Activated T-helper 17 cell treated with anti-CD3 and anti-CD28 coated beads, Interleukin-2, amount 50 U/mL, for 72 hours (primary cell): Measurements from ENCODE around the gene TINAG. TPM values are rescaled to one million over a fixed set of nuclear protein-coding genes. Genes with fewer than 3 reads are reported as not detected.
A peak's percentile ranks its signal among the peaks of the same experiment; 100 is the strongest.
"Not testable (repeated sequence)": the region's sequence is repeated elsewhere in the genome, so short reads cannot be mapped to it uniquely, and the experiment has no call there.

Experiments
- ATAC-seq: fragments of 150-1000 bp; cut with Tn5 transposase; replicated peaks from 2 replicates; pipeline ENCODE4 v1.10.0; 2021; ENCODE audit warnings: mild to moderate bottlenecking, moderate library complexity
- H3K27ac Mint-ChIP-seq: one replicate; pipeline ENCODE4 v1.8.0; 2022; ENCODE audit warnings: mixed read lengths
- H3K27me3 Mint-ChIP-seq: one replicate; pipeline ENCODE4 v1.8.0; 2022; ENCODE audit warnings: mixed read lengths
- H3K36me3 Mint-ChIP-seq: one replicate; pipeline ENCODE4 v1.8.0; 2022; ENCODE audit warnings: low read depth, mild to moderate bottlenecking, mixed read lengths
- H3K4me1 Mint-ChIP-seq: one replicate; pipeline ENCODE4 v1.8.0; 2022; ENCODE audit warnings: mixed read lengths
- H3K4me3 Mint-ChIP-seq: one replicate; pipeline ENCODE4 v1.8.0; 2022; ENCODE audit warnings: mild to moderate bottlenecking, mixed read lengths
- H3K9me3 Mint-ChIP-seq: one replicate; pipeline ENCODE4 v1.8.0; 2022; ENCODE audit warnings: mixed read lengths
- total RNA-seq, 2 donors: library from RNA; stranded (reverse); gene quantifications; one replicate each; pipeline ENCODE4 v1.2.3, GENCODE V29; 2022

TINAG gene
- total RNA-seq, 2 donors from 2014 or later: not detected

- no peak overlapping the region for H3K27ac Mint-ChIP-seq
Measured at GRCh38 chr6:54289426-54289825, 18.8 kb upstream of the TINAG start.

DNA sequence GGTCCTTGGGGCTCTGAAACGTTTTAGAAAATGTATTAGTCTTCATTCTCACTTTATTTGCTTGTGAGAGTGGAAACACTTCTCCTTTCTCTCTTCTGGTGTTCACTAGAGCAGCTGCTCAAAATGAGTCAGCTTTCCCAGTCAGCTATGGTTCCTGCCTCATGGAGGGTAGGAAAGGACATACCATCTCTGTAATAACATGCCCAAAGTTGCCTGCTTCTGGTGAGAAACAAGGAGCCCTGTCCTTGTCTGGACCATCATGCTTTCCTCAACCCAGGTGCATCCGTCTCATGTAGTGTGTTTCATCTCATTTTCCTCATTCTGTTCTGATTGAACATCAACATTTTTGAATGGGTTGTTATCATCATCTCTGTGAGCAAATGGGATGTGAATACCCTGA, 17.1 kb upstream of the TINAG start:
- Mint-ChIP-seq H3K4me3 (no peak overlapping the region), H3K9me3 (no peaks in the 10 kb centered on the region), H3K4me1 (peaks cover 4% of the 10 kb centered on the region), H3K27ac (no peak overlapping the region), H3K36me3 (no peaks in the 10 kb centered on the region), H3K27me3 (no peaks in the 10 kb centered on the region)
- peak; percentile 54 for ATAC-seq

More at GRCh38 chr6:54289426-54289825, 18.8 kb upstream of the TINAG start:
- H3K9me3 Mint-ChIP-seq: no peaks in the 10 kb centered on the region
- peaks cover 4% of the 10 kb centered on the region for H3K4me1 Mint-ChIP-seq
- H3K27me3 Mint-ChIP-seq: no peaks in the 10 kb centered on the region
- no peak for ATAC-seq
- H3K4me3 Mint-ChIP-seq: no peak overlapping the region
- no peaks in the 10 kb centered on the region for H3K36me3 Mint-ChIP-seq

- Mint-ChIP-seq H3K4me3 (no peak overlapping the region), H3K27ac (no peak overlapping the region), H3K9me3 (no peaks in the 10 kb centered on the region), H3K27me3 (no peaks in the 10 kb centered on the region), H3K4me1 (peaks cover 4% of the 10 kb centered on the region), H3K36me3 (no peaks in the 10 kb centered on the region)
- peak; percentile 85 for ATAC-seq
Measured at GRCh38 chr6:54291738-54292137, 16.5 kb upstream of the TINAG start.

DNA sequence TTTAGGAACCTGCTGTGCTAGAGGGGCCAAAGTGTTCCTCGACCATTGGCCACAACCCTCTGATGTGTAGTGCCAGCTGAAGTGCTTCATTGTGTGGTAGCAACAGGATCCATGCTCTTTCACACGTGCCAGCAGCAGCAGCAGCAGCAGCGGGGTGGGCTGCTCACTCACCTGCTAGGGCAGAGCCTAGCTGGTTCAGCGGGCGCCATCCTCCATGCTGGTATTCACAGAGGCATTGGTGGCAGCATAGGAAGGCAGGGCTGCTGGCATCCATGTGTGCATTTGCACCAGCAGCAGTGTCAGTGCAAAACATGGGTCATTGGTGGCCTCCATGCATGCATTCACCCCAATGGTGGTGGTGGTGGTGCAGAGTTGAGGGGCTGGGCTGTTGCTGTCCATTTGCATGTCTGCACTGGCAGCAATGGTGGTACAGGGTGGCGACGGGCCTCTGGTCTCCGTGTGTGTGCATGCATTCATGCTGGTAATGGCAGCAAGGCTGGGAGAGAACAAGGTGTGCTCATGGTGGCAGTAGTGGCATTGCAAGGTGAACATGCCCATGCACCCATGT, 13.2 kb upstream of the TINAG start:
- no peaks in the 10 kb centered on the region for H3K36me3 Mint-ChIP-seq
- no peak overlapping the region for H3K4me3 Mint-ChIP-seq
- no peaks in the 10 kb centered on the region for H3K27me3 Mint-ChIP-seq
- H3K27ac Mint-ChIP-seq: no peak overlapping the region
- H3K4me1 Mint-ChIP-seq: peaks cover 4% of the 10 kb centered on the region
- peaks cover under 1% of the 10 kb centered on the region for H3K9me3 Mint-ChIP-seq
- no peak for ATAC-seq

DNA sequence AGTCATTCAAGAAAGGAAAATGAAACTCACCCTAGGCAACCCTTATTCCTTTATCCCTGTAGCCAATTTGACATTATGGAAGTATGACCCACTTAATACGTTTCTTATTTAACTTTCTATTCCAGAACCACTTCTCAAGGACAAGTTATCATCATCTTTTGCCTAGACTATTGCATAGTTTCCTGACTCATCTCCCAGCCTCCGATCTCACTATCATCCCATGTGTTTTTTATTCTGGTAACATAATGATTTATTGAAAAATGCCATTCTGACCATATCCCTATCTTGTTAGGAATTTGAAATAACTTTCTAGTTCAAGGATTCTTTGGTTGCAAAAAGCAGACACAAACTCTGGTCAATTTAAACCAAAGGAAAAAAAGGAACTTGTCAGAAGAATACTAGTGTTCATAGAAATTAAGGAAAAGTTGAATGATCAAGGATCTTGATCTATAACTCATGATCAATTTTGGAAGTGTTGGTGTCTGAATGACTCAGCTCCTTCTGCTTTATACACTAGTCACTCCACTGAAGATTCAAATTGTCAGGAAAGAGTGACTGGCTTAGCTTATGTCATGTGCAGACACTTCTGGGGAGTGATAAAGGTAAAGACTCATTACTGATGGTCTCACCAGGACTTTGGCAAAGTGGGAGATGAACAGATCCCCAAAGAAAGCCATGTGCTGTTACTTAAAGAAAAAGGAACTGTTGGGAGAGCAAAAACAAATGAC, 8.5 kb upstream of the TINAG start:
- ATAC-seq: no peak
- no peaks in the 10 kb centered on the region for H3K36me3 Mint-ChIP-seq
- H3K27me3 Mint-ChIP-seq: no peaks in the 10 kb centered on the region
- H3K4me1 Mint-ChIP-seq: no peaks in the 10 kb centered on the region
- no peak overlapping the region for H3K27ac Mint-ChIP-seq
- peaks cover 4% of the 10 kb centered on the region for H3K9me3 Mint-ChIP-seq
- no peak overlapping the region for H3K4me3 Mint-ChIP-seq

GRCh38 chr6:54301770-54302169, 6.5 kb upstream of the TINAG start:
- Mint-ChIP-seq H3K36me3 (no peaks in the 10 kb centered on the region), H3K4me3 (no peak overlapping the region), H3K27me3 (no peaks in the 10 kb centered on the region), H3K9me3 (peaks cover 4% of the 10 kb centered on the region), H3K4me1 (no peaks in the 10 kb centered on the region), H3K27ac (no peak overlapping the region)
- ATAC-seq: no peak

DNA sequence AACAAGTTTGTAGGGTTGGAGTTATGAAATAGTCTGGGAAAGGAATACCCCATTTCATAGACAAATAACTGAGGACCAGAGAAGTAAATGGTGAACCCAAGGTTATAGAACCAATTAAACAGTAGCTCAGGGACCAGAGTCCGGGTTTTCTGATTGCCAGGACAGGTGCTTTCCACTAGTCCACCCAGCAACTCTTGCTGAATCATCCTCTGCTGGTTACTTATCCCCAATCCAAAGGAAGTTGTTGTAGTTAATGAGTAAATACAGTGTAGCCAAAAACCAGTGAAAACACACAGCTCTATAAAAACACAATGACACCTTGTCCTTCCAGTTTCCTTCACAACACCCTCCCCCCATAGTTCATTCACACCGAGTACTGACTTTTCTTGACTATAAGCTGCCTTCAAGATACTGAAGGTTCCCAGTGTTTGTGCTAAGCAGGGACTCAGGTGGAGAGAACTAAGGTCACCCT, 766 bp upstream of the TINAG start:
- H3K27me3 Mint-ChIP-seq: no peaks in the 10 kb centered on the region
- no peaks in the 10 kb centered on the region for H3K36me3 Mint-ChIP-seq
- peaks cover 11% of the 10 kb centered on the region for H3K9me3 Mint-ChIP-seq
- H3K4me1 Mint-ChIP-seq: no peaks in the 10 kb centered on the region
- no peak for ATAC-seq
- H3K4me3 Mint-ChIP-seq: no peak overlapping the region
- no peak overlapping the region for H3K27ac Mint-ChIP-seq

DNA sequence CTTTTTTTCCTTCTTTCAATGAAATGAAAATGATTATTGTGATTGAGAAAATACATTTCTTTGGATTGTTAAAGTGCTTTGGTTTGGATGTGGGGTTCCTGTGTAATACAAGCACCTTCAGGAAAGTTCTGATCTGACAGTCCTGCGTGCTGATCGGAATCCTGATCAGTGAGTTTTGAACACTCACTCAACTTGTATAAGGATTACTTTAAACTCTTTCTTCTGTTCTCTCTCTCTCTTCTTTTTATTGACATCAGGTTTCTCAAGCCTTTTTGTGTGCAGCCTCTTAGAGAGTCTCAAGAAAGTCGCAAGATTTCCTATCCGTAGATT, 710 bp downstream of the TINAG start:
- no peak for ATAC-seq
- Mint-ChIP-seq H3K4me3 (no peak overlapping the region), H3K4me1 (no peaks in the 10 kb centered on the region), H3K27me3 (no peaks in the 10 kb centered on the region), H3K27ac (no peak overlapping the region), H3K9me3 (peaks cover 11% of the 10 kb centered on the region), H3K36me3 (no peaks in the 10 kb centered on the region)

DNA sequence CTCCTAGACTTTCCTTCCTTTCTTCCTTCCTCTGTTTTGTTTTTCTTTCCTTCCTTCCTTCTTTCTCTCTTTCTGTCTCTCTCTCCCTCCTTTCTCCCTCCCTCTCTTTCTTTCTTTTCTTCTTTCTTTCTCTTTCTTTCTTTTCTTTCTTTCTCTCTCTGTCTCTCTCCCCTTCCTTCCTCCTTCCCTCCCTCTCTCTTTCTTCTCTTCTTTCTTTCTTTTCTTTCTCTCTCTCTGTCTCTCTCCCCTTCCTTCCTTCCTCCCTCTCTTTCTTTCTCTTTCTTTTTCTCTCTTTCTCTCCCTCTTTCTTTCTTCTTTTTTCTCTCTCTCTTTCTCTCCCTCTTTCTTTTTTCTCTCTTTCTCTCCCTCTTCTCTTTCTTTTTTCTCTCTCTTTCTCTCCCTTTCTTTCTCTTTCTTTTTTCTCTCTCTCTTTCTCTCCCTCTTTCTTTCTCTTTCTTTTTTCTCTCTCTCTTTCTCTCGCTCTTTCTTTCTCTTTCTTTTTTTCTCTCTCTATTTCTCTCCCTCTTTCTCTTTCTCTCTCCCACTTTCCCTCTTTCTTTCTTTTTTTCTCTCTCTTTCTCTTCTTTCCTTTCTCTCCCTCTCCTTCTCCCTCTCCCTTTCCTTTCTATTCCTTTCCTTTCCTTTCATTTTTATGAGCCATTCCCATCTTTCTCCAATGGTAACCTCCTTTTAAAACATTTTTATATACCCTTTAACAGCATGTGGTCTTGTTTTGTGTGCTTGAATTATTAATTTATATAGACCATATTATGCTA, 2.3 kb downstream of the TINAG start:
- no peak overlapping the region for H3K27ac Mint-ChIP-seq

DNA sequence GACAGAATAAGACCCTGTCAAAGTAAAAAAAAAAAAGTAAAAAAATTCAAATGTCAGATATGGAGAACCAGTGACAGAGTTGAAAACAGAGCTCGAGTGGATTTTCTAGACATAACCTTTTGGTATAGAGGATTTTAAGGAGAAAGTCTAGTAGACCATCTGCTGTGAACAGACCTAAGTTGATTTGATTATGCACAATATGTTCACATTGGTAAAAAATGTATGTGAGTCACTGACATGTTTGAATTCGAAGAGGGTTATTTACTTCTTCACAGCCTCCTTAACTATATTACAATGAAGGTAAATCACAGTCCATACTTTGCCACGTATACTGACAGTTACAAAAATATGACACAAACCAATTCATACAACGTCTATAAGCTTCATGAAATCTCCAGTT, 7.4 kb downstream of the TINAG start:
- Mint-ChIP-seq H3K27ac (no peak overlapping the region), H3K9me3 (peaks cover 7% of the 10 kb centered on the region), H3K4me1 (no peaks in the 10 kb centered on the region), H3K27me3 (no peaks in the 10 kb centered on the region), H3K36me3 (no peaks in the 10 kb centered on the region), H3K4me3 (no peak overlapping the region)
- ATAC-seq: no peak

More for the DNA sequence above, 2.3 kb downstream of the TINAG start:
- H3K27me3 Mint-ChIP-seq: no peaks in the 10 kb centered on the region
- H3K4me1 Mint-ChIP-seq: no peaks in the 10 kb centered on the region
- H3K36me3 Mint-ChIP-seq: no peaks in the 10 kb centered on the region
- H3K4me3 Mint-ChIP-seq: no peak overlapping the region
- no peak for ATAC-seq
- peaks cover 11% of the 10 kb centered on the region for H3K9me3 Mint-ChIP-seq

DNA sequence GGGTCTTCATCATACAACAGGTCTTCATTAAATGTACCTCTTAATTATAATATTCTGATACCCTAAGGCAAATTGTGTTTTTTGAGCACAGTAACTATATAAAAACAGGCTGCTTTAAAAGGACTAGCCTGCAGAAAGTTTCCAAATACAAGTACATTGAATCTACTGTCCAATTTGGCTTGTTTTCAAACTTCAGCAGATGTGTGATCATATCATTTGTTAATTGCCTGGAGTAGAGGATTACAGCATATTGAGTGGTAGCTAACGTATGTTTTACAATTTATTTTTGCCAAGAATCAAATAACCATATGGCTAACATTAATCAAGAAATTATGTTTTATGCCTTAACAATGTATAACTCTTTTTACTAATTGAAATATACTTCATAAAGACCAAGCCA, 12.6 kb downstream of the TINAG start:
- H3K9me3 Mint-ChIP-seq: peaks cover 3% of the 10 kb centered on the region
- no peaks in the 10 kb centered on the region for H3K4me1 Mint-ChIP-seq
- no peaks in the 10 kb centered on the region for H3K36me3 Mint-ChIP-seq

DNA sequence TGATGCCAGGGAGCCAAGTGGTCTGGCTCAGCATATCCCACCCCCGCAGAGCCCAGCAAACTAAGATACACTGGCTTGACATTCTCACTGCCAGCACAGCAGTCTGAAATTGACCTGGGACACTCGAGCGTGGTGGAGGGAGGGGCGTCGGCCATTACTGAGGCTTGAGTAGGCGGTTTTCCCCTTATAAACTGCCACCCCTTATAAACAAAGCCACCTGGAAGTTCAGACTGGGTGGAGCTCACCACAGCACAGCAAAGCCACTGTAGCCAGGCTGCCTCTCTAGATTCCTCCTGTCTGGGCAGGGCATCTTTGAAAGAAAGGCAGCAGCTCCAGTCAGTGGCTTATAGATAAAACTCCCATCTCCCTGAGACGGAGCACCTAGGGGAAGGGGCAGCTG, 19.4 kb downstream of the TINAG start:
- H3K4me1 Mint-ChIP-seq: no peaks in the 10 kb centered on the region
- no peaks in the 10 kb centered on the region for H3K36me3 Mint-ChIP-seq
- no peak for ATAC-seq
- no peaks in the 10 kb centered on the region for H3K27me3 Mint-ChIP-seq
- H3K9me3 Mint-ChIP-seq: peaks cover 21% of the 10 kb centered on the region
- no peak overlapping the region for H3K4me3 Mint-ChIP-seq
- H3K27ac Mint-ChIP-seq: no peak overlapping the region

More for the DNA sequence above, 12.6 kb downstream of the TINAG start:
- no peak overlapping the region for H3K27ac Mint-ChIP-seq
- H3K27me3 Mint-ChIP-seq: no peaks in the 10 kb centered on the region
- H3K4me3 Mint-ChIP-seq: no peak overlapping the region
- ATAC-seq: no peak

GRCh38 chr6:54331571-54331970, 23.3 kb downstream of the TINAG start:
- not testable (repeated sequence) for H3K4me3 Mint-ChIP-seq, H3K27me3 Mint-ChIP-seq, H3K4me1 Mint-ChIP-seq, H3K36me3 Mint-ChIP-seq, ATAC-seq, H3K27ac Mint-ChIP-seq
- peaks cover 21% of the 10 kb centered on the region for H3K9me3 Mint-ChIP-seq

DNA sequence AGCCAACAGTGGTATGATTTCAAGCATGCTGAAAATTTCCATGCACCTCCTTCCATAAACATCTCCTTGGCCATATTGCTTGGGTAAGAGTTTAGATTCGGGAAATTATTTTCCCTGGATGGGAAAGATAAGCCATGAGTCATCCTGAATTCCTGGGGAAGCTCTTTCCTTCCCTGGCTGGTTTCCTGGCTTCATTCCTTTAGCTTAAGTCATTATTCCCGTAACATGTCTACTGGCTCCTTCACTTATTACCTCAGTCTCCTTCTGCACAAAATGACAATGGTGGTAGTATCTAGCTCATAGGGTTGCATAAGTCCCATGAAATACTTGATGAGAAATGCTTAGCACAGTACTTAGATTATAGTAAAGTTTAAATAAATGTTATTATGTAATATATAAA, 27.6 kb downstream of the TINAG start:
- Mint-ChIP-seq H3K9me3 (no peaks in the 10 kb centered on the region), H3K4me1 (no peaks in the 10 kb centered on the region), H3K4me3 (no peak overlapping the region), H3K36me3 (no peaks in the 10 kb centered on the region), H3K27me3 (no peaks in the 10 kb centered on the region), H3K27ac (no peak overlapping the region)
- ATAC-seq: no peak

DNA sequence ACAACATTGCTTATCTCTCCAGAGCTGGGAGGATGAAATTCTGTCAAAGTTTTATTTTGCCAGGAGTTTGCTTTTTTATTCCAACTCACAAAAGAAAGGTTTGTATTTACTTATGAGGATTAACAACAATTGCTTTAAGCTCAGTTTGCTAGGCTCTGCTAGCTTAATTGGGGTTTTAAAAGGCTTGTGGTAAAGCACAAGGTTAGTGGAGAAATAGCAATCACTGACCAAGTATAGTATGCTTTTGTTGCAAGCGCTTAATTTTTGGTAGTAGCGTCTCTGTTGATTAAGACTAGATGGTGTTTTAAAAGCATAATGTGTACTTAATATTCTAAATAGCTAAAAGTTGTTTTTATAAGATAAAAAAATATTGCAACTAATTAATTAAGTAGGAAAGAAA, 45.7 kb downstream of the TINAG start:
- H3K9me3 Mint-ChIP-seq: peaks cover 7% of the 10 kb centered on the region
- H3K36me3 Mint-ChIP-seq: no peaks in the 10 kb centered on the region
- no peak for ATAC-seq
- no peak overlapping the region for H3K4me3 Mint-ChIP-seq
- H3K27ac Mint-ChIP-seq: no peak overlapping the region
- no peaks in the 10 kb centered on the region for H3K4me1 Mint-ChIP-seq
- H3K27me3 Mint-ChIP-seq: no peaks in the 10 kb centered on the region
